Fibroblast of lung (primary cell): Measurements from ENCODE around the gene CDH4.

Source experiments
- CTCF ChIP-seq, 2 donors: IDR thresholded peaks in 1 of 2; conservative IDR thresholded peaks in 1 of 2; 1 replicate in 1 of 2; 2 replicates in 1 of 2; pipeline ENCODE4 v1.5.1; 2011 to 2012; ENCODE audit warnings: low read length in 2 of 2, control low read depth in 1 of 2, inconsistent platforms in 1 of 2, low read depth in 1 of 2, mild to moderate bottlenecking in 1 of 2
- EZH2 ChIP-seq: IDR thresholded peaks from 2 replicates; pipeline ENCODE4 v1.5.1; 2012; ENCODE audit warnings: low read length, control low read depth, mild to moderate bottlenecking; ENCODE audit errors: missing control alignments

GRCh38 chr20:61704661-61705060, 452.6 kb downstream of the CDH4 start:
- TF ChIP-seq CTCF (conservative IDR thresholded peaks at IDR 0.05 in 1 of 2, IDR thresholded peaks at IDR 0.05 in 1 of 2; ENCODE audit: low read depth in 1 of 2, low read length in 2 of 2) (no peak), EZH2 (no peak)
